Right lung (tissue), 5 donors: ENCODE results near the gene FARS2. TPM values are rescaled to one million over a fixed set of nuclear protein-coding genes. Genes with fewer than 3 reads are reported as not detected.
"Not testable (repeated sequence)": the region's sequence is repeated elsewhere in the genome, so short reads cannot be mapped to it uniquely, and the experiment has no call there.

Source experiments
- DNase-seq, 2 donors: peaks; one replicate each; pipeline ENCODE4 v3.0.0-alpha.2; 2013
- polyA plus RNA-seq, 5 donors: library from polyadenylated mRNA; unstranded; fragments of 120-200 nt; gene quantifications; one replicate each; pipeline versions ENCODE4 v1.2.1 to v1.2.3, GENCODE V29; 2013; ENCODE audit warnings: inconsistent platforms in 1 of 5, low replicate concordance in 1 of 5; ENCODE audit not compliant: insufficient read length in 5 of 5, insufficient read depth in 1 of 5

Gene FARS2
- polyA plus RNA-seq, 5 donors: 15.8 to 18.7 (median 18.0) TPM

- DNase-seq: no peak
Measured at GRCh38 chr6:5663739-5664138, 402.4 kb downstream of the FARS2 start.

GRCh38 chr6:5664149-5664548, 402.8 kb downstream of the FARS2 start:
- no peak for DNase-seq

- DNase-seq: no peak
Measured at GRCh38 chr6:5665173-5665572, 403.9 kb downstream of the FARS2 start.

GRCh38 chr6:5665667-5666066, 404.4 kb downstream of the FARS2 start:
- DNase-seq: no peak

- no peak for DNase-seq
Measured at GRCh38 chr6:5666695-5667094, 405.4 kb downstream of the FARS2 start.

- no peak for DNase-seq
Measured at GRCh38 chr6:5667737-5668136, 406.4 kb downstream of the FARS2 start.

- no peak for DNase-seq
Measured at GRCh38 chr6:5670381-5670780, 409.1 kb downstream of the FARS2 start.

GRCh38 chr6:5670811-5671561, 409.7 kb downstream of the FARS2 start:
- DNase-seq: no peak

- DNase-seq: no peak
Measured at GRCh38 chr6:5671601-5672559, 410.6 kb downstream of the FARS2 start.

- DNase-seq: no peak
Measured at GRCh38 chr6:5672581-5673011, 411.3 kb downstream of the FARS2 start.

GRCh38 chr6:5673019-5673790, 411.9 kb downstream of the FARS2 start:
- DNase-seq: peak; percentile 27 to 28

GRCh38 chr6:5674141-5674540, 412.8 kb downstream of the FARS2 start:
- peak; percentile 25 to 34 for DNase-seq

- DNase-seq: no peak
Measured at GRCh38 chr6:5674721-5675120, 413.4 kb downstream of the FARS2 start.

GRCh38 chr6:5676701-5677100, 415.4 kb downstream of the FARS2 start:
- DNase-seq: no peak

GRCh38 chr6:5677219-5678000, 416.1 kb downstream of the FARS2 start:
- DNase-seq: no peak

GRCh38 chr6:5679270-5679669, 418.0 kb downstream of the FARS2 start:
- no peak for DNase-seq

- no peak for DNase-seq
Measured at GRCh38 chr6:5679691-5680090, 418.4 kb downstream of the FARS2 start.

- no peak for DNase-seq
Measured at GRCh38 chr6:5680095-5680494, 418.8 kb downstream of the FARS2 start.

GRCh38 chr6:5681480-5681879, 420.2 kb downstream of the FARS2 start:
- no peak for DNase-seq

- no peak for DNase-seq
Measured at GRCh38 chr6:5682530-5682929, 421.2 kb downstream of the FARS2 start.

- not testable (repeated sequence) for DNase-seq
Measured at GRCh38 chr6:5683747-5684146, 422.4 kb downstream of the FARS2 start.
